Measurements from ENCODE around the gene TIMM17A. TPM values are rescaled to one million over a fixed set of nuclear protein-coding genes. Genes with fewer than 3 reads are reported as not detected.

Gene TIMM17A
- total and polyA plus RNA-seq, 2 of the 4 experiments (the other 2 are of a cell fraction), result 80.4 to 87.3 TPM

GRCh38 chr1:201990427-201990826 is 35.1 kb downstream of the TIMM17A start:
- H4K91ac ChIP-seq (ENCODE audit: insufficient read depth, low read depth, low read length), result no peak overlapping the region
- no peak for ATAC-seq (ENCODE audit: low read depth)
- no peak overlapping the region for H2AK5ac ChIP-seq (ENCODE audit: low read depth, low read length)
- H3K9me1 ChIP-seq (ENCODE audit: insufficient read depth, low read length), result peaks cover 7% of the 10 kb centered on the region; the same call in 1 of the 2 replicates
- peaks cover 42% of the 10 kb centered on the region for H3K36me3 ChIP-seq (ENCODE audit: control insufficient read depth, insufficient read depth, low read length)
- H3K27me3 ChIP-seq (ENCODE audit: control insufficient read depth, insufficient read depth, low read length), result no peaks in the 10 kb centered on the region
- no peak overlapping the region for H3K18ac ChIP-seq (ENCODE audit: low read depth, low read length)
- BruUV-seq (replicated peaks), result no TSS peak
- H2BK20ac ChIP-seq (ENCODE audit: low read depth, low read length), result no peak overlapping the region
- no peaks in the 10 kb centered on the region for H3K4me1 ChIP-seq (ENCODE audit: control insufficient read depth, insufficient read depth, low read length)
- no peak overlapping the region for H2BK5ac ChIP-seq (ENCODE audit: low read depth, low read length, poor library complexity, severe bottlenecking)
- no peak overlapping the region for H2BK120ac ChIP-seq (ENCODE audit: low read depth, low read length)
- H3K4me2 ChIP-seq (ENCODE audit: low read depth, low read length), result no peak overlapping the region
- H2AK9ac ChIP-seq (replicated peaks; ENCODE audit: low read depth, low read length, poor library complexity), result no peak overlapping the region
- in situ Hi-C loops (cut with MboI; ENCODE audit: low sequenced_read_pairs) (no loop called here), dilution Hi-C loops (cut with HindIII; ENCODE audit: low sequenced_read_pairs, unreplicated experiment) (no loop called here), intact Hi-C loops (cut with micrococcal nuclease) (no loop called here)
- H3K4ac ChIP-seq (ENCODE audit: low read depth, low read length), result no peak overlapping the region
- H3K4me3 ChIP-seq (ENCODE audit: insufficient read depth, low read depth, low read length), result no peak overlapping the region
- no peak for TF ChIP-seq FOS (IDR thresholded peaks at IDR 0.05; ENCODE audit: low read depth, low read length)
- TF ChIP-seq POLR2A (IDR thresholded peaks at IDR 0.05; ENCODE audit: low read depth, low read length), result no peak
- no peak for TF ChIP-seq ELK1 (IDR thresholded peaks at IDR 0.05; ENCODE audit: borderline replicate concordance, low read depth, low read length)
- ChIA-PET CTCF (no interaction called here), POLR2A (ENCODE audit: unreplicated experiment) (no interaction called here)
- no peak for DNase-seq
- H3K23ac ChIP-seq (ENCODE audit: low read depth, low read length), result no peak overlapping the region
- H4K8ac ChIP-seq (ENCODE audit: low read depth in 2 of 2, low read length in 2 of 2), result no peak overlapping the region
- no peaks in the 10 kb centered on the region for H3K9me3 ChIP-seq (ENCODE audit: control insufficient read depth, insufficient read depth, low read length)
- no peak overlapping the region for H3K56ac ChIP-seq (ENCODE audit: extremely low read depth, insufficient read depth, low read length)
- H4K5ac ChIP-seq (ENCODE audit: low read depth, low read length), result no peak overlapping the region
- no CpG with 5 or more reads among the region's 6 CpGs for WGBS, 2 experiments (ENCODE audit: extremely low coverage in 2 of 2, insufficient read length in 1 of 2)
- H2AFZ ChIP-seq (replicated peaks; ENCODE audit: low read length, poor library complexity), result no peak overlapping the region
- peaks cover 18 to 35% of the 10 kb centered on the region in 2 experiments for H3K79me1 ChIP-seq (ENCODE audit: low read depth in 1 of 2, low read length in 2 of 2)
- H3K9ac ChIP-seq (ENCODE audit: low read depth, low read length), result no peak overlapping the region
- no peak overlapping the region for H3K14ac ChIP-seq (replicated peaks; ENCODE audit: low read depth, low read length)
- H4K20me1 ChIP-seq (ENCODE audit: insufficient read depth, low read length), result no peaks in the 10 kb centered on the region; the same call in 1 of the 2 replicates
- no peak overlapping the region for H2BK15ac ChIP-seq (ENCODE audit: low read depth, low read length)
- no peak overlapping the region for H3K27ac ChIP-seq (ENCODE audit: insufficient read depth, low read length)

Measured in IMR-90 (cell line).